HG02852 (cell line): Measurements from ENCODE around the gene OST4.

ENCODE experiments used
- ATAC-seq: cut with Tn5 transposase; IDR thresholded peaks from one replicate; pipeline ENCODE4 v1.9.1; 2021; ENCODE audit warnings: mild to moderate bottlenecking, moderate library complexity; ENCODE audit not compliant: unreplicated experiment

OST4 gene

DNA sequence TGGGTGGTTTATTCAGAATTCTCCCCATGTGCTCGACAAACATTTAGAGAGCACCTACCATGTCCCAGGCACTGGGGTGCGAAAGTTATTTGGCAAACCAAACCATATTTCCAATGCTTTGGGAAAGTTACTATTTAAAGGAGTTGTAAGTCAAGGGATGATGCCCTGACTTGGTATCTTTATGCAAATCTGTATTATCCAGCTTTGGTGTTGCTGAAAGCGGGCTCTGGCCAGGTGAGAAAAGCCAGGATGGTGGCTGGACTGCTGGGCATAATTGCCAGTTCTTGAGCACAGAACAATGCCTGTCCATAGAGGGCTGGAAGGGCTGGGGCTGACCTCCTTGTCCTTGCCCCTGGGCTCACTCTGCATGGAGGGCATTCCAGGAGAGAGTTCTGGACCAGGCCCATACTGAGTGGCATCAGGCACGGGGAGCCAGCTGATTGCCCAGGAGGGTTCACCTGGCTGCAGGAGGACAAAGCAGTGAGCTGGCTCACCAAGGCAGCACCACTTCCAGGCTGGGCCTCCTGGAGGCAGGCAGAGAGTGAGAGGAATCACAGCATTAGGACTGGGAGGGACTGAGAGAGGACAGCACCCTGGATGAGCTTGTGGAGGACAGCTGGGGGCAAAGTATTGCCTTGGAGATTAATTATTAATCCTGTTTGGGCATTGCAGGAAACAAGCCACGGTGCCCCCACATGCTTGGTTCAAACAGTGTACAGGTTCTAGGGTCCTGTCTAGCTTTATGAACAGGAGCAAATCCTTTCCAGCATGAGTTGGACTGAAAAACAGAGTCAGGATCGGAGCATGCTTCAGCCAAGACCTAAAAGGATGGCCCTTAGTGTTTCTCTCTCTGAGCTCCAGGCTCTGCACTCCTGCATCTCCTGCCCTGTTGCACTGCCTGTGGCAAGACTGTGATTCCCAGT lies 22.2 kb upstream of the OST4 start:
- ATAC-seq: no peak

DNA sequence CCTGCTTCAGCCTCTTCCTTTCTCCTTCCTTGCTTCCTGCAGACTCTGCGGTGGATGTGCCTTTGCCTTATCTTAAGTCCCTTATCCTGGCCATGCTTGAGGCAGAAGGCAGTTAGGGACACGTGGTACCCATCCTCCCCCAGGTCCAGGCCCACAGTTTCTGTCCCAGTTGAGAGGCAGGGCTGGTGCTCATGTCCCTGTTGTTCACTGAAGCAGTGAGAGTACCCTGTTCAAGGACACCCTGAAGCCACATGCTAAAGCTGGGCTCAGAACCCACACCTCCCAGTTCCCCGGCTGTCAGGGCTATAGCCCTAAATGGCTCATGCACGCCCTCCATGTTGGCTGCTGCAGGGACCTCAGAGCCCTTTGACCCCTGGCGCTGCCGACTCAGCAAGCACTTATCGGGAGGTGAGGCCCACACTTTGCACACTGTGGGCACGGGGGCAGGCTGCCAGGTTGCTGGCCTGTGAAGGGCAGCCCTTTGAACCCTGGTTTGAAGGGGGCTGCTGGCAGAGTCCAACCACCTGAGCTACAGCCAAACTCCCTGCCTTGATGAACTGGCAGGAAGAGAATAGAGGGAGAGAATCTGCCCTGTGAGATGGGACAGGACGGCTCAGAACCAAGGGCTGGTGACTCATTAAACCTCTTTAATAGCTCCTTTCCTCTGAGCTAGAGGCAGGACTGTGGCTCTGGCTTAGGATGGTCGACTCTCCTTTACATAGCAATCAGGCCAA lies 21.4 kb upstream of the OST4 start:
- ATAC-seq: no peak

DNA sequence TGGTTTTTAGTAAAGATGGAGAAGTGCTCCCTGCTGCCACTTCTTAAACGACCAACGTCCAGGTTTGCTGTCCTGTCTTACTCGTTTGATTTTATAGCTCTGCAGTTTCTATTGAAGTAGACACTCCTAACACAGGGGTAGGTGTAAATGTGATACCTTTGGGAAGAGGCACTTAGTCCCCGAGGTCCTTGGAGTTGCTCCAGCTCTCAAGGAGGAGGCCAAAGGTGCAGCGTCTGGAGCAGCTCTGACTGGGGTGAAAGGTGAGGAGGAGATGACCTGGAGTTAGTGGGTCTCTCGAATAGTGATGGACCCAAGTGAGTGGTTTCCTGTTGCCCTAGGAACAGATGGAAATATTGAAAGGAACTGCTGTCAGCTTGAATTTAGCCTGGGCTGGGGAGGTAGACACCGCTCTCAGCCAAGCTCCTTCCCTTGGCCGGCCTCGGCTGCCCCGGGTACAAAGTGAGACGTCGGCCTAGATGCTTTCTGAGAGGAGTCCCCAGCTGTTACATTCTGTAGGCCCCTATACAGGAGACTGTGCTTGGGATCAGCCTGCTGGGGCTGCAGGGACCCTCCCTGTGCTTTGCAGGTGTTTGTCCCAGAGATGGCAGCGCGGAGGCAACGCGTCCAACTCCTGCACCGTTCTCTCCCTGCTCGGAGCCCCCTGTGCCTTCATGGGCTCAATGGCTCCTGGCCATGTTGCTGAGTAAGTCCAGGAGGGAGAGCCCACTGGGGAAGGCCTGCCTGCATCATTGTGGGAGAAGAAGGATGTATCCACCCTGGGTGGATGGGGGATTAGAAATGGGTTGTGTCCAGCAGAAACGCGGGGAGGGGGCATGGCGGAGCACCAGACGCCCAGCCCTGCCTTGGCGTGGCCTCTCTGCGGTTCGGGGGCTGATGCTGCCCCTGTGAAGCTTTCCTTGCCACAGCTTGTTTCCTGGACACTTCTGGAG lies 20.6 kb upstream of the OST4 start:
- no peak for ATAC-seq

- ATAC-seq: no peak
These were observed 17.9 kb upstream of the OST4 start for GRCh38 chr2:27089111-27089954.

DNA sequence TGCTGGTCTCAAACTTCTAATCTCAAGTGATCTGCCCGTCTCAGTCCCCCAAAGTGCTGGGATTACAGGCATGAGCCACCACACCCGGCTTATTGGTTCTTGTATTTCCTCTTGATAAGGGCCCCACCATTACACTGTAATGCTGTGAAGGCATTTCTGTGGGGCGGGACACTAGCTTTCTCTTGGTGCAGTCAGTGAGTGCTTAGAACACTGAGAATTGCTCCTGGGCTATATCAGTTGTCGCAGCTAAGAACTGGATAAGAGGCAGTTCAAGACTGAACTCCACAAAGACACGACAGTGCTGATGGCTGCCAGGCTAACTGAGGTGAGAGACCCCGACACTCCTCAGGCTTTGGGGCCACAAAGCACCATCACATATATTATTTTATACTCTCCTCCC lies 17.2 kb upstream of the OST4 start:
- ATAC-seq: no peak

- no peak for ATAC-seq
These were observed 16.5 kb upstream of the OST4 start for GRCh38 chr2:27087823-27088410.

DNA sequence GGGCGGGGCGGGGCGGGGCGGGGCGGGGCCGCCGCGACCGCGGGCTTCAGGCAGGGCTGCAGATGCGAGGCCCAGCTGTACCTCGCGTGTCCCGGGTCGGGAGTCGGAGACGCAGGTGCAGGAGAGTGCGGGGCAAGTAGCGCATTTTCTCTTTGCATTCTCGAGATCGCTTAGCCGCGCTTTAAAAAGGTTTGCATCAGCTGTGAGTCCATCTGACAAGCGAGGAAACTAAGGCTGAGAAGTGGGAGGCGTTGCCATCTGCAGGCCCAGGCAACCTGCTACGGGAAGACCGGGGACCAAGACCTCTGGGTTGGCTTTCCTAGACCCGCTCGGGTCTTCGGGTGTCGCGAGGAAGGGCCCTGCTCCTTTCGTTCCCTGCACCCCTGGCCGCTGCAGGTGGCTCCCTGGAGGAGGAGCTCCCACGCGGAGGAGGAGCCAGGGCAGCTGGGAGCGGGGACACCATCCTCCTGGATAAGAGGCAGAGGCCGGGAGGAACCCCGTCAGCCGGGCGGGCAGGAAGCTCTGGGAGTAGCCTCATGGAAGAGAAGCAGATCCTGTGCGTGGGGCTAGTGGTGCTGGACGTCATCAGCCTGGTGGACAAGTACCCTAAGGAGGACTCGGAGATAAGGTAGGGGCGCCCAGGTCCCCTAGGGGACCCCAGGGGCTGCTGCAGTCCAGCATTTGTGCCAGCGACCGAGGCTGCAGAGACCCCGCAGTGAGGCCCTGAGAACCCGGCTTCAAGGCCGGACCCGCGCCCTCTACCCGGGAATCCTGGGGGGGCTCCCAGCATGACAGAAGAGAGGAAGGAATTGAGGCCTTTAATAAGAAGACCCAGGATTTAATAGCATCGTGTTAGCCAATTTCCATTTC lies 15.5 kb upstream of the OST4 start, which contains the start of gene KHK:
Gene KHK (plus strand): TSS at position 49 of the 870 bp plus-strand sequence. CDS start 488 bp downstream, at position 537.
- ATAC-seq: no peak

GRCh38 chr2:27086090-27086723 lies 14.8 kb upstream of the OST4 start:
- peak; percentile 78 for ATAC-seq

DNA sequence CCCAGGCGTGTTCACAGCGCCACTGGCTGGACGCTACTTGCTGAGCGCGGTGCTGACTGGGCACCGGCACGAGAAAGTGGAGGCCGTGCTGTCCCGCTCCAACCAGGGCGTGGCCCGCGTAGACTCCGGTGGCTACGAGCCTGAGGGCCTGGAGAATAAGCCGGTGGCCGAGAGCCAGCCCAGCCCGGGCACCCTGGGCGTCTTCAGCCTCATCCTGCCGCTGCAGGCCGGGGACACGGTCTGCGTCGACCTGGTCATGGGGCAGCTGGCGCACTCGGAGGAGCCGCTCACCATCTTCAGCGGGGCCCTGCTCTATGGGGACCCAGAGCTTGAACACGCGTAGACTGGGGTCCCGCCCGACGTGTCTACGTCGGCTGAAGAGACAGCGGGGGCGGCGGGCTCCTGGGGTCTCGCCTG lies 14.2 kb upstream of the OST4 start:
- ATAC-seq: no peak

GRCh38 chr2:27085062-27085672 lies 13.7 kb upstream of the OST4 start:
- no peak for ATAC-seq

DNA sequence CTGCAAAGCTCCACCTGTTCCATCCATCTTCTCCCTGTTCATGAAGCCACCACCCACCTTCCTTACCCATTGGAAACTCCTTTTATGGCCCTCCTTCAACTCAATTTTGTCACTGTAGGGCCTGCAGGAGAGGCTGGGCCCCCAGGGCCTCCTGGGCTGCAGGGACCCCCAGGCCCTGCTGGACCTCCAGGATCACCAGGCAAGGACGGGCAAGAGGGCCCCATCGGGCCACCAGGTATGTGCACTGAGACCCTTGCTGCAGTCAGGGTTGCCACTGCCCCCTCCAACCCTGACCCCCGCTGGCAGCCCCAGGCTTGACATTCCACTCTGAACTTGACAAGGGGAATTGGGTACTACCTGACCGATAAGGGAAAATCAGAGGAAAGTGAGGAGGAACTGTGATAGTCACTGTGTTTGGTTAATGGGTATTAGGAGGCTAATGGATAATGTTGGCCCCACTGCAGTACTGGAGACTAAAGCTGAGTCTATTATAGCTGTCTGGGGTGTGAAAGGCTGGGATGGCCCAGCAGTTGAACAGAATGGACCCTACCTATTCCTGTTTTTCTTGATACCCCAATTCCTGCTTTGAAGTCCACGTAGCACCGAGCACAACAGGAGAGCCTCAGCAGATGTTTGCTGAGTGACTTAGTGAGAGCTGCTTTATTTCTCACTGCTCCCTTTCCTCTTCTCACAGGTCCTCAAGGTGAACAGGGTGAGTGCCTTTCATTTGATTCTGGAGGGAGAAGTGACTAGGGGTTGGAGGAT lies 13.0 kb upstream of the OST4 start:
- no peak for ATAC-seq

DNA sequence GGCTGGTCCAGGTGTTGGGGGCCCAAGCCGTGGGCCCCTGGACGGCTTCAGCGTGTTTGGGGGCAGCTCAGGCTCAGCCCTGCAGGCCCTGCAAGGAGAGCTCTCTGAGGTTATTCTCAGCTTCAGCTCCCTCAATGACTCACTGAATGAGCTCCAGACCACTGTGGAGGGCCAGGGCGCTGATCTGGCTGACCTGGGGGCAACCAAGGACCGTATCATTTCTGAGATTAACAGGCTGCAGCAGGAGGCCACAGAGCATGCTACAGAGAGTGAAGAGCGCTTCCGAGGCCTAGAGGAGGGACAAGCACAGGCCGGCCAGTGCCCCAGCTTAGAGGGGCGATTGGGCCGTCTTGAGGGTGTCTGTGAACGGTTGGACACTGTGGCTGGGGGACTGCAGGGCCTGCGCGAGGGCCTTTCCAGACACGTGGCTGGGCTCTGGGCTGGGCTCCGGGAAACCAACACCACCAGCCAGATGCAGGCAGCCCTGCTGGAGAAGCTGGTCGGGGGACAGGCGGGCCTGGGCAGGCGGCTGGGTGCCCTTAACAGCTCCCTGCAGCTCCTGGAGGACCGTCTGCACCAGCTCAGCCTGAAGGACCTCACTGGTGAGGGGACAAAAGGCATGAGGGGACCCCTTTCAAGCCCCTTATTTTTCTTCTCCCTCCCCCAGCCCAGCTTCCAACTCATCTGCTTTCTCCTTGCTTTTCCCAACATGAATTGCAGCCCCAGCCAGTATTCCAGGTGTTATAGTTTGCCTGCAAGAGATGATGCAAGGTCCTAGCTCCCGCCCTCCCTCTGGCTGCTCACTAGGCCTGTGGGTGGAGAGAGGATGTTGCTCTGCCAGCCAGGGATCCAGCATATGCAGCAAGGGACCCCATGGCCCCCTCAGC lies 12.2 kb upstream of the OST4 start:
- no peak for ATAC-seq

GRCh38 chr2:27082773-27083409 lies 11.4 kb upstream of the OST4 start:
- ATAC-seq: no peak

GRCh38 chr2:27081984-27082772 lies 10.7 kb upstream of the OST4 start:
- no peak for ATAC-seq

GRCh38 chr2:27080603-27080936 lies 9.1 kb upstream of the OST4 start:
- ATAC-seq: no peak
